ENCODE data around the gene MC3R.
"Not testable (repeated sequence)": the region's sequence is repeated elsewhere in the genome, so short reads cannot be mapped to it uniquely, and the experiment has no call there.

Gene MC3R

DNA sequence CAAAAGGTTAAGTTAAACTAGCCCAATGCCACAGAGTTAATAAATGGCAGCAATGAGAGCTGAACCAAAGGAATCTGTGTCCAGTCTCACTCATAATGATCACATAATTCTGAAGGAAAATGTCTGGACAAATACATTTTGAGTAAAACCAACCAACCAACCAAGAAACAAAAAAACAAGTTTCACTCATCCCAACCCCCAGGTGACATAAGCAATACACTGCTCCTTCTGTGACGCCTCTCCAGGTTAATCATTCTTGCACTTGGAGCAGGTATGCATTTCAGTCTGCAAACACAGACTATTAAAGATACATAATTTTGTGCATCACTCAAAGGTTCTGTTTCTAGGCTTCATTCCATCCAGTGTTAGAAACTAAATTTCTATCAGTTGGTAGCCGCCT is 35.2 kb upstream of the MC3R start:
- no peaks in the 10 kb centered on the region for H3K36me3 ChIP-seq (ENCODE audit: insufficient read depth, low read length)
- H3F3A ChIP-seq (ENCODE audit: insufficient read depth, low read length): no peaks in the 10 kb centered on the region
- no peak overlapping the region for H3K27ac ChIP-seq (ENCODE audit: low read depth, low read length, poor library complexity, severe bottlenecking)
- no peaks in the 10 kb centered on the region for H3K9me2 ChIP-seq (ENCODE audit: low read depth, low read length)
- no peak overlapping the region for H3K4me2 ChIP-seq (ENCODE audit: low read length)
- TF ChIP-seq, protein P1, sequence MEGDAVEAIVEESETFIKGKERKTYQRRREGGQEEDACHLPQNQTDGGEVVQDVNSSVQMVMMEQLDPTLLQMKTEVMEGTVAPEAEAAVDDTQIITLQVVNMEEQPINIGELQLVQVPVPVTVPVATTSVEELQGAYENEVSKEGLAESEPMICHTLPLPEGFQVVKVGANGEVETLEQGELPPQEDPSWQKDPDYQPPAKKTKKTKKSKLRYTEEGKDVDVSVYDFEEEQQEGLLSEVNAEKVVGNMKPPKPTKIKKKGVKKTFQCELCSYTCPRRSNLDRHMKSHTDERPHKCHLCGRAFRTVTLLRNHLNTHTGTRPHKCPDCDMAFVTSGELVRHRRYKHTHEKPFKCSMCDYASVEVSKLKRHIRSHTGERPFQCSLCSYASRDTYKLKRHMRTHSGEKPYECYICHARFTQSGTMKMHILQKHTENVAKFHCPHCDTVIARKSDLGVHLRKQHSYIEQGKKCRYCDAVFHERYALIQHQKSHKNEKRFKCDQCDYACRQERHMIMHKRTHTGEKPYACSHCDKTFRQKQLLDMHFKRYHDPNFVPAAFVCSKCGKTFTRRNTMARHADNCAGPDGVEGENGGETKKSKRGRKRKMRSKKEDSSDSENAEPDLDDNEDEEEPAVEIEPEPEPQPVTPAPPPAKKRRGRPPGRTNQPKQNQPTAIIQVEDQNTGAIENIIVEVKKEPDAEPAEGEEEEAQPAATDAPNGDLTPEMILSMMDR (IDR thresholded peaks at IDR 0.05; ENCODE audit: low read length): no peak
- no peak for TF ChIP-seq EZH2 (IDR thresholded peaks at IDR 0.05; ENCODE audit: borderline replicate concordance, low read length)
- H3K79me2 ChIP-seq (ENCODE audit: insufficient read depth, low read length): no peaks in the 10 kb centered on the region
- H3K4me1 ChIP-seq (ENCODE audit: insufficient read depth, low read length, severe bottlenecking): no peaks in the 10 kb centered on the region
- no peaks in the 10 kb centered on the region for H4K20me1 ChIP-seq (ENCODE audit: insufficient read depth, low read length)
- no peaks in the 10 kb centered on the region for H3K9me3 ChIP-seq (ENCODE audit: low read length)
- no peaks in the 10 kb centered on the region for H3K27me3 ChIP-seq (ENCODE audit: insufficient read depth, low read length)
- no peak overlapping the region for H2AFZ ChIP-seq (ENCODE audit: low read length)
- no peak overlapping the region for H3K4me3 ChIP-seq (ENCODE audit: low read depth, low read length, poor library complexity, severe bottlenecking)
- H3K9ac ChIP-seq (ENCODE audit: low read length): no peak overlapping the region

DNA sequence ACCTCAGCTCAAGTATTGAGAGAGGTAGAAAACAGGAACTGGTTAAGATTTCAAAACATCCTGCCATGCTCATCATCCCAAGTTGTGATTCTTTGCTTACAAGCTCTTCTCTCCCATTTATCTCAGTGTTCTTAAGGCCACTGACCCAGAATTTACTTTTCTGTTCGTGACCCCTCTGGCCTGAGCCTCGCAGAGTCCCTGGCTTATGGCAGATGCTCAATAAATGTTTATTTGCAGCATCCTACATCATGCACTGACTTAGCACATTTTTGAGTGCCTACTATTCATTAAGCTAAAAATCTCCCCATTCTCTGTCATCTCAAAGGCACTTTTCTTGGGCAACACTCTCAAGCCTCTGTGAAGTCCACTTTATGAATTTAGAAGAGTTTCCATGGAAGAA is 33.4 kb upstream of the MC3R start:
- Histone ChIP-seq H3K9me3 (ENCODE audit: low read length) (no peaks in the 10 kb centered on the region), H4K20me1 (ENCODE audit: insufficient read depth, low read length) (no peaks in the 10 kb centered on the region), H3K27ac (ENCODE audit: low read depth, low read length, poor library complexity, severe bottlenecking) (no peak overlapping the region), H3K4me2 (ENCODE audit: low read length) (no peak overlapping the region), H3K27me3 (ENCODE audit: insufficient read depth, low read length) (no peaks in the 10 kb centered on the region), H3K9ac (ENCODE audit: low read length) (no peak overlapping the region), H2AFZ (ENCODE audit: low read length) (no peak overlapping the region), H3K4me1 (ENCODE audit: insufficient read depth, low read length, severe bottlenecking) (no peaks in the 10 kb centered on the region), H3K79me2 (ENCODE audit: insufficient read depth, low read length) (no peaks in the 10 kb centered on the region), H3K36me3 (ENCODE audit: insufficient read depth, low read length) (no peaks in the 10 kb centered on the region), H3F3A (ENCODE audit: insufficient read depth, low read length) (no peaks in the 10 kb centered on the region), H3K4me3 (ENCODE audit: low read depth, low read length, poor library complexity, severe bottlenecking) (no peak overlapping the region), H3K9me2 (ENCODE audit: low read depth, low read length) (no peaks in the 10 kb centered on the region)
- TF ChIP-seq, protein P1 (IDR thresholded peaks at IDR 0.05; ENCODE audit: low read length): no peak

DNA sequence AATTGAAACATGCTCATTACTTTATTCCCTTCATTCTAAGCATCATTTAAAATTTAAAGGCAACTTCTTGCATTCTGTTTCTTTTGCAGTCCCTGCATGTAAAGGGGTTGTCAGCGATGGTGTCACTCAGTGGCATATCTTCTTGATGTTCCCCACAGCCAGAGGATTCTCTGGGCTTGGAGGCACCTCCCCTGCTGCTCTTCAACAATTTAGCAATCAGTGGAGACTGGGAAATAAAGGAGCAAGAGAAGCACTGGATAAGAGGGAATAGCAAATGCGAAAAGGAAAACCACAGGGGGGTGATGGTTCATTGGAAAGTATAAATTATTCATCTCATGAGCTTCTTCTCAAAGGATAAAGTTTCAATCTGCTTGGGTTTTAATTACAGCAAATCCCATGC is 30.7 kb upstream of the MC3R start:
- Histone ChIP-seq H2AFZ (ENCODE audit: low read length) (no peak overlapping the region), H3K27me3 (ENCODE audit: insufficient read depth, low read length) (no peaks in the 10 kb centered on the region), H3K27ac (ENCODE audit: low read depth, low read length, poor library complexity, severe bottlenecking) (no peak overlapping the region), H3K4me2 (ENCODE audit: low read length) (no peak overlapping the region), H3F3A (ENCODE audit: insufficient read depth, low read length) (no peaks in the 10 kb centered on the region), H3K36me3 (ENCODE audit: insufficient read depth, low read length) (no peaks in the 10 kb centered on the region), H3K4me3 (ENCODE audit: low read depth, low read length, poor library complexity, severe bottlenecking) (no peak overlapping the region), H3K79me2 (ENCODE audit: insufficient read depth, low read length) (no peaks in the 10 kb centered on the region), H3K9me3 (ENCODE audit: low read length) (no peaks in the 10 kb centered on the region), H3K9me2 (ENCODE audit: low read depth, low read length) (no peaks in the 10 kb centered on the region), H4K20me1 (ENCODE audit: insufficient read depth, low read length) (no peaks in the 10 kb centered on the region), H3K4me1 (ENCODE audit: insufficient read depth, low read length, severe bottlenecking) (no peaks in the 10 kb centered on the region), H3K9ac (ENCODE audit: low read length) (no peak overlapping the region)
- no peak for TF ChIP-seq EZH2 (IDR thresholded peaks at IDR 0.05; ENCODE audit: borderline replicate concordance, low read length)
- TF ChIP-seq, protein P1 (IDR thresholded peaks at IDR 0.05; ENCODE audit: low read length): no peak

DNA sequence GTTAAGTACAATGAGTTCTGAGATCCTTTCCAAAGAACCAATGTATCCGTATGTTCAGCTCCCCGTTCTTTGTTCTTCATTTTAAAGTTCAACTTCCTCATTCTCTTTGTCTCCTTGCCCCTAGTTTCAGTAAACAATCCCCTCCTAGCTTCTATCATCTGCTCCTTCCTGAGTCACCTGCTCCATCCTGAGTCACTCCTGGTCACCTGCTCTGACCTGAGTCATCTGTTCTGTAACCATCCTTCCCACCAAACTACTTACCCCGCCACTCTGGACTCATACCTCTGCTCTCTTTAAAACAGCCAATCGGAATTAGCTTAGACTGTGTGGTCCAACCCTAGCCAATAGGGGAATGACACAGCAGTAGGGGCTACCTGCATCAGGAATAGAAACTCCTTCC is 27.3 kb upstream of the MC3R start:
- not testable (repeated sequence) for H4K20me1 ChIP-seq (ENCODE audit: insufficient read depth, low read length); H3K27ac ChIP-seq (ENCODE audit: low read depth, low read length, poor library complexity, severe bottlenecking); H3K9me3 ChIP-seq (ENCODE audit: low read length); H2AFZ ChIP-seq (ENCODE audit: low read length); H3K9ac ChIP-seq (ENCODE audit: low read length); H3K36me3 ChIP-seq (ENCODE audit: insufficient read depth, low read length); H3K9me2 ChIP-seq (ENCODE audit: low read depth, low read length); H3K79me2 ChIP-seq (ENCODE audit: insufficient read depth, low read length); H3K4me3 ChIP-seq (ENCODE audit: low read depth, low read length, poor library complexity, severe bottlenecking); H3F3A ChIP-seq (ENCODE audit: insufficient read depth, low read length); H3K4me2 ChIP-seq (ENCODE audit: low read length); H3K27me3 ChIP-seq (ENCODE audit: insufficient read depth, low read length); H3K4me1 ChIP-seq (ENCODE audit: insufficient read depth, low read length, severe bottlenecking)

Measured in OCI-LY1 (cell line).